Small intestine (tissue), 7 donors: ENCODE results near the gene SRMS. TPM values are rescaled to one million over a fixed set of nuclear protein-coding genes. Genes with fewer than 3 reads are reported as not detected.
A peak's percentile ranks its signal among the peaks of the same experiment; 100 is the strongest.

Source experiments
- DNase-seq, 2 donors: peaks; one replicate each; pipeline versions ENCODE4 v3.0.0 to v3.0.0-alpha.2; 2013
- FAIRE-seq: peaks from 2 replicates; lab custom pipeline; 2012; peaks lifted over from hg19 to GRCh38; lab: Jason Lieb, UNC
- H3K27ac ChIP-seq, 3 donors: one replicate each; pipeline ENCODE4 v1.5.1; 2013; ENCODE audit warnings: low read length in 2 of 3, mild to moderate bottlenecking in 2 of 3, control low read depth in 1 of 3, inconsistent platforms in 1 of 3, low read depth in 1 of 3, moderate library complexity in 1 of 3
- H3K27me3 ChIP-seq, 3 donors: one replicate each; pipeline ENCODE4 v1.6.1; 2013; ENCODE audit warnings: low read length in 3 of 3, inconsistent platforms in 1 of 3; ENCODE audit not compliant: control insufficient read depth in 3 of 3, insufficient read depth in 3 of 3
- H3K36me3 ChIP-seq, 3 donors: one replicate each; pipeline ENCODE4 v1.6.1; 2013; ENCODE audit warnings: low read length in 3 of 3, inconsistent platforms in 1 of 3, low read depth in 1 of 3, mild to moderate bottlenecking in 1 of 3, moderate library complexity in 1 of 3; ENCODE audit not compliant: control insufficient read depth in 3 of 3, insufficient read depth in 2 of 3
- H3K4me1 ChIP-seq, 3 donors: one replicate each; pipeline ENCODE4 v1.6.1; 2013; ENCODE audit warnings: low read length in 2 of 3, inconsistent platforms in 1 of 3, low read depth in 1 of 3, mild to moderate bottlenecking in 1 of 3, moderate library complexity in 1 of 3; ENCODE audit not compliant: control insufficient read depth in 3 of 3, insufficient read depth in 2 of 3
- H3K4me3 ChIP-seq, 3 donors: one replicate each; pipeline ENCODE4 v1.5.1; 2013; ENCODE audit warnings: low read length in 3 of 3, control low read depth in 1 of 3, inconsistent platforms in 1 of 3, low read depth in 1 of 3, mild to moderate bottlenecking in 1 of 3, moderate library complexity in 1 of 3
- H3K9me3 ChIP-seq, 2 donors: one replicate each; pipeline ENCODE4 v1.6.1; 2013; ENCODE audit warnings: low read depth in 1 of 2, low read length in 1 of 2; ENCODE audit not compliant: control insufficient read depth in 2 of 2, insufficient read depth in 1 of 2
- WGBS, 3 donors: extraction: QIAGEN DNeasy Blood & Tissue Kit; methylation state at CpG; one replicate each; pipeline ENCODE4 v1.1.7; 2013; 5-methylcytosine and 5-hydroxymethylcytosine counted together
- polyA plus RNA-seq, 4 donors: library from polyadenylated mRNA; stranded (reverse) in 3 of 4; unstranded in 1 of 4; fragments of 200-250 nt in 3 of 4; fragments of 120-200 nt in 1 of 4; gene quantifications; one replicate each; pipeline versions ENCODE4 v1.2.1 to v1.2.3, GENCODE V29; 2013
- donor health status: healthy with polysubstance abuse.
- donor health status: control.
- donor health status: control.
- donor health status: Bipolar disorder and iron deficiency.
- donor health status: healthy.

Gene SRMS
- polyA plus RNA-seq, 4 donors = 0.18 TPM; not detected in 3

DNA sequence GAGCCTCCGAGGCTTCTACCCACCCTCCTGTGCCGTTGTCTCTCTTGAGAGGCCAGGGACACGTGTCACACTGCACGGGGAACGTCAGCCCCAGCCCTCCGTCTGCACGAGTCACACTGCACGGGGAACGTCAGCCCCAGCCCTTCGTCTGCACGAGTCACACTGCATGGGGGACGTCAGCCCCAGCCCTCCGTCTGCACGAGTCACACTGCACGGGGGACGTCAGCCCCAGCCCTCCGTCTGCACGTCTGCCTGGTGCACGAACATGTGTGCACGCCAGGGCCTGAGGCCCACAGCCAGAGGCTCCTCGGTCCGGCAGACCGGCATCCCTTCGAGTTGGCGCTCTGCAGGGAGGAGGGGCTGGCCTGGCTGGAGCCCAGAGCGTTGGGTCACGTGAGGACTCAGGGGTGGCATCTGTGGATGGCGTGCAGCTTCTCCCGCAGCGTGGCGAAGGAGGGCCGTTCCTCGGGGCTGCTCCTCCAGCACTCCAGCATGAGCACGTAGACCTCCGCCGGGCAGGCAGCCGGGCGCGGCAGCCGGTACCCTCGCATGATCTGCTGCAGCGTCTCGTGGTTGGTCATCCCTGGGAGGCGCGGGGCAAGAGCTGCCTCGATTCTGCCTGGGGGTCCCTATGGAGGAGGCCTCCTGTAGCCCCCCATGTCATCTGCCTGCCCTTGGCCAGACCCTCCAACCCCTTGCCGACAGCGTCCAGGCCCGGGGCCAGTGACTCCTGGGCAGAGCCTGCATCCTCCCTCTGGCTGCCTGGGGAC lies 6.9 kb downstream of the SRMS start:
- no peak overlapping the region for H3K4me3 ChIP-seq
- no peak for DNase-seq

DNA sequence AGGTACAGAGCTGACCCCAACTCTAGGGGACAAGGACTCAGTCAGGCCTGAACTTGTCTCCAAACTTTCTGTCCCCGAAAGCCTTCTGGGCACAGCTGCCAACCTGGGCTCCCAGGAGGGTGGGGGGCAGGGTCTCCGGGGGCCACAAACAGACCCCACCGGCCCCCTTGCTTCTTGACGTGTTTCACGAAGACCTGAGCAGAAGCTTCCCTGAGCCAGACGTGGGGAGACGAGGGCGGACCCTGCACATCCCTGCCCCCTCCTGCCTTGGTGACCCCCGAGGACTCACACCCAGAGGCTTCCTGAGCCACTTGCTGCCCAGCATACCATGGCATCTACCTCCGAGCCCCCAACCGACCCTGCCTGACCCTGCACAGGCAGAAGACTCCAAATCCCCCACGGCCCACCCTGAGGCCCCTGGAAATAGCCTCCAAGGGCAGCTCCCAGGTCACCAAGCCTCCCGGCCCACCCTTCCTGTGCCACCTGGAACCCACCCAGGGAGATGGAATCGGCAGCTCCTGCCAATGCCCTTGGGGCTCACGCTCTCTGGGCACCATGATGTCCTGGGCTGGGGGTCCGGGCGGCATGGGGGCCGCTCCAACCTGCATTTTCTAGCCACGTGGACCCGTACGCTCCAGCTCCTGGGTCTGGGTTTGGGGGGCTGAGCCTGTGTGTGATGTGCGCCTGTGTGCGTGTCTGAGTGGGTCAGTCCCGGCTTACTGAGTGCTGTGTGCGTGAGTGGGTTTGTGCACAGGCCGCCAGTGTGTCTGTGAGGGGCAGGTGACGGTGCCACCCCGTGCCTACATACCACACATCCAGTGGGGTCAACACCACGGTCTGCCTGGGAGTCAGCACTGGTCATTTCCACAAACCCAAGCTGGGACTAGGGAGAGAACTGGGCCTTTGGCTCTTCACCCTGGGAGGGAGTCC lies 7.8 kb downstream of the SRMS start:
- DNase-seq = no peak
- Histone ChIP-seq H3K4me3 (no peak overlapping the region), H3K9me3 (no peaks in the 10 kb centered on the region), H3K27ac (no peak overlapping the region), H3K36me3 (no peaks in the 10 kb centered on the region), H3K4me1 (peaks cover 0 to 25% (median 2%) of the 10 kb centered on the region in 3 donors), H3K27me3 (peaks cover 0 to 4% (median 0%) of the 10 kb centered on the region in 3 donors)
- 83 to 88% (median 85%) methylated on average over 29 of the region's 29 CpGs for WGBS, 3 donors
- no peak for FAIRE-seq

More for the DNA sequence above, 6.9 kb downstream of the SRMS start:
- H3K27me3 ChIP-seq = peaks cover 0 to 5% (median 0%) of the 10 kb centered on the region in 3 donors
- WGBS, 3 donors = 55 to 77% (median 66%) methylated on average over 45 to 49 of the region's 49 CpGs
- H3K4me1 ChIP-seq = peaks cover 0 to 26% (median 2%) of the 10 kb centered on the region in 3 donors
- no peak overlapping the region for H3K27ac ChIP-seq
- no peaks in the 10 kb centered on the region for H3K36me3 ChIP-seq
- FAIRE-seq = no peak
- no peaks in the 10 kb centered on the region for H3K9me3 ChIP-seq

DNA sequence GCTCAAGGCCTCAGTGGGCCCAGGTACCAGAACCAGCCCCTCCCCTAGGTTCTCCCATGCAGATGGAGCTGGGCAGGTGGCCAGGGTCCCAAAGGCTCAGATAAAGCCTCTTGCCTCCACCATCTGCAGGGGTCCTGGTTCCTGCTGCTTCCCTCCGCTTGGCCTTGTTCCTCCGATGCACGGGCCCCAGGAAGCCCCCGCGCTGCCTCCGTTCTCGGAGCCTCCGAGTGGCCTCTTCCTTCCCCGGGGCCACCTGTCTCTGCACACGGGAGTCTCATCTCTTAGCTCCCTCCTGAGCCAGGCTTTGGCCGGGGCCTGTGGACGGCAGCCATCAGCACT lies 8.5 kb downstream of the SRMS start:
- 11 to 60% (median 28%) methylated on average over 12 of the region's 12 CpGs for WGBS, 3 donors
- DNase-seq (no peak), FAIRE-seq (no peak)
- Histone ChIP-seq H3K27ac (no peak overlapping the region), H3K27me3 (peaks cover 0 to 6% (median 0%) of the 10 kb centered on the region in 3 donors), H3K4me3 (no peak overlapping the region), H3K36me3 (no peaks in the 10 kb centered on the region), H3K9me3 (no peaks in the 10 kb centered on the region), H3K4me1 (peaks cover 0 to 22% (median 2%) of the 10 kb centered on the region in 3 donors)

DNA sequence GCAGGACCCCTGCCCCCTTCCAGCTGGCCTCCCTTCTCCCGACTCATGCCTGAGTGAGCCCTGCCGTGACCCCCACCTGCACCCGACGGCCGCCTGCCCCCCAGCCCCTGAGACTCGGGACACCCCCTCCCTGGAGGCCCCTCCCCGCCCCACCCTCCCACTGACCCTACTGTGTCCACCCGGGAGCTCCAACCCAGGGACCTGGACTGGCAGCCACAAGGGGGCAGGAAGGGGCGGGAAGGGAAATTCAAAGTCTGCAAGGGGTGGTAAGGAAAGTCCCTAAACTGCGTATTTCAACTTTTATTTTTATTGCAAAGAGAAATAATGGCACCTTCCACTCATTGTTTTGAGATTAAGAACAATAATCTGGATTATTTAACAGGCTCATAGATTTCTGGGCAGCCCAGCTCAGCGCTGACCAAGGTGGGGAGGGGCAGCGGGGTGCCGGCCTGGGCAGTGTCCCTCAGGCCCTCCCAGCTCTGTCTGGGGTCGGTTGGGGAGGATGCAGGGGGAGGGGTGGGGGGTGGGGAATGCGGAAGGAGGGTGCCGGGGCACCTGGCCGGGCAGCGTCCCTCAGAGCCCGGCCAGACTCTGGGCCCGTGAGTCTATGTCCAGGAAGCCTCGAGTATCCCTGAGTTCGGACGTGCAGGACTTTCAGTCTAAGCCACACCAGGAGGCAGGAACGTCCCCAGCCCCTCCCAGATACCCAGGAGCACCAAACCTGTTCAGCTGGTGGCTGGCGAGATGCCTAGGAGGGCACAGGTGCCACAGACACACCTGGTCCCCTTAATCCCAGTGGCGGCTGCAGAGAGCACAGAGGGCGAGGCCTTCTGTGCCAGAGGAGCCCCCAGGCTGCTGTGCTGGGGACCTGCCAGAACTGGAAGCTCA lies 9.1 kb downstream of the SRMS start:
- Histone ChIP-seq H3K4me1 (peaks cover 0 to 23% (median 2%) of the 10 kb centered on the region in 3 donors), H3K4me3 (peak overlapping the region in 2 of 3 donors; percentile 5 to 17), H3K9me3 (no peaks in the 10 kb centered on the region), H3K27me3 (peaks cover 0 to 7% (median 0%) of the 10 kb centered on the region in 3 donors), H3K36me3 (no peaks in the 10 kb centered on the region), H3K27ac (peak overlapping the region in 1 of 3 donors; percentile 89)
- FAIRE-seq (no peak), DNase-seq (peak in 1 of 2 donors; percentile 84)
- 8 to 34% (median 13%) methylated on average over 26 to 27 of the region's 27 CpGs for WGBS, 3 donors

DNA sequence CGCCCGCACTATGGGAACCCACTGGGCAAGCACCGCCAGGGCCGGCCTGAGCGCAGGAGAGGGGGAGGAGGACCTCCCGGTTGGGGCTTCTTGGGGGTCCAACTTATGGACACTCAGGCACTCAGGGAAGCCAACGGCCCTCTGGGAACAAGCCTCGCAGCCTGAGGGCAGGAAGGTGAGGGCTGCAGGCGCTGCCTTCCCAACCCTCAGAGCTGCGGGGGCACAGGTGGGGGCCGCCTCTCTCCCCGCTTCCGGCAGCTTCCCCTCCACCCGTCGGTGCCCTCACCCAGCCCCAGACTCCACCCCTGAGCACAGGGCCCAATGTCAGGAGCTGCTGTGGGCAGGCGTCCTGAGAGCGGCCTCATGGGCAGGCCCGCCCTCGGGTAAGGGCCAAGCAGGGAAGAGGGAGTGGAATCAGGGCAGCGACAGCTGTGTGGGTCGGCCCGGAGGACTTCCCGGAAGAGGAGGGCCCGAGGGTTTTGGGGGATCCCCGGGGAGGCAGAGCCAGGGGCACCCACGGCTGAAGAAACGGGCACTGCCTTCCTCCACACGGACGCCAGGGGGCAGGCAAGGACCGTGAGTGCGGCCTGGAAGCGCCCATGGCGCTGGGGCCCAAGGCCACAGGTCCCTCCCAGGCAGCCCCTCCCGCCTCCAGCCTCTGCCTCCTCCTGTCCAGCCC lies 9.9 kb downstream of the SRMS start:
- Histone ChIP-seq H3K9me3 (no peaks in the 10 kb centered on the region), H3K36me3 (no peaks in the 10 kb centered on the region), H3K4me1 (peaks cover 0 to 23% (median 2%) of the 10 kb centered on the region in 3 donors), H3K27me3 (peaks cover 0 to 9% (median 0%) of the 10 kb centered on the region in 3 donors), H3K27ac (peak overlapping the region; percentile 57 to 98 (median 89)), H3K4me3 (peak overlapping the region in 2 of 3 donors; percentile 17 to 71)
- DNase-seq = peak; percentile 92 to 98
- 1 to 9% (median 3%) methylated on average over 27 to 34 of the region's 34 CpGs for WGBS, 3 donors
- FAIRE-seq = no peak

DNA sequence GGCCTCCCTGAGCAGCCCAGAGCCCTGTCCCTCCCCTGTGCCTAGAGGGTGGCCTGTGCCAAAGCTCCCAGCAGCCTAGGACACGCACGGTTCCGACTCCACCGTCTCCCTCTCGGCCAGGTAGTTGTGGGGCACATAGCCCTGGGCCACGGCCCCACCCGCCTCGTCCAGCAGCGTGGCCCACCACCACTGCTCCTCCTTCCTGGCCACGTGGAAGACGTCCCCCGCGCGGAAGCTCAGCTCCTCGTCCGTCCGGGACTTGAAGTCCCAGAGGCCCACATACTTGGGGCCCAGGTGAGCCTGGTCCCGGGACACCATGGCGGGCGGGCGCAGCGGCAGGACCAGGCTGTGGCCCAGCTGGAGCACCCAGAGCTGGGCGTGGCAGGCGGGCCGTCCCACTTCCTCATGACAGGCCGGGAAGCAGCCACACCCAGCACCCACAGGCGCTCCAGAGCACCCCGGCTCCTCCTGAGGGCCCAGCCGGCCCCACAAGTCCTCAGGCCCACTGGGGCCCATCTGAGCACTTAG lies 10.5 kb downstream of the SRMS start, which contains the start of gene PTK6:
PTK6 (minus strand) TSS at position 380 of the 528 bp plus-strand sequence; CDS start at position 318, 62 bp downstream.
- Histone ChIP-seq H3K36me3 (no peaks in the 10 kb centered on the region), H3K27ac (peak within 1 kb of the TSS; percentile 57 to 98 (median 89)), H3K9me3 (no peaks in the 10 kb centered on the region), H3K4me1 (peaks cover 0 to 23% (median 2%) of the 10 kb centered on the region in 3 donors), H3K27me3 (peaks cover 0 to 9% (median 0%) of the 10 kb centered on the region in 3 donors), H3K4me3 (peak within 1 kb of the TSS; percentile 17 to 71 (median 42))
- WGBS, 3 donors = 7 to 55% (median 38%) methylated on average over 13 to 29 of the region's 29 CpGs
- DNase-seq = peak; percentile 54 to 88
- no peak for FAIRE-seq
